GM23338 (cell line): ENCODE results near the gene PRR14.

Experiments used
- CREB1 ChIP-seq: fragments of 250-450 bp; sonication (Bioruptor Pico); IDR thresholded peaks from 2 replicates; pipeline ENCODE4 v1.5.0; 2020; ENCODE audit warnings: low read depth, mild to moderate bottlenecking, moderate library complexity
- ETS1 ChIP-seq: IDR thresholded peaks from 2 replicates; pipeline ENCODE4 v1.6.1; 2016; ENCODE audit warnings: antibody characterized with exemption
- EZH2 ChIP-seq: fragments of 200-600 bp; sonication (generic); IDR thresholded peaks from one replicate; pipeline ENCODE4 v1.8.0; 2017; ENCODE audit warnings: antibody characterized with exemption, mild to moderate bottlenecking, low read depth; ENCODE audit not compliant: unreplicated experiment
- EZH2phosphoT487 ChIP-seq: fragments of 200-600 bp; sonication (generic); IDR thresholded peaks from one replicate; pipeline ENCODE4 v1.8.1; 2018; ENCODE audit warnings: antibody characterized with exemption; ENCODE audit not compliant: unreplicated experiment
- JUNB ChIP-seq: IDR thresholded peaks from one replicate; pipeline ENCODE4 v1.6.1; 2016; ENCODE audit warnings: antibody characterized with exemption; ENCODE audit not compliant: unreplicated experiment
- NANOG ChIP-seq: IDR thresholded peaks from 2 replicates; pipeline ENCODE4 v1.6.1; 2016; ENCODE audit warnings: antibody characterized with exemption, borderline replicate concordance
- POLR2AphosphoS5 ChIP-seq: IDR thresholded peaks from 2 replicates; pipeline ENCODE4 v1.6.1; 2016; ENCODE audit warnings: antibody characterized with exemption, low read depth
- STAT1 ChIP-seq: IDR thresholded peaks from one replicate; pipeline ENCODE4 v1.6.1; 2016; ENCODE audit warnings: antibody characterized with exemption; ENCODE audit not compliant: unreplicated experiment
- ZNF114 ChIP-seq: fragments of 250-450 bp; sonication (Bioruptor Pico); IDR thresholded peaks from 2 replicates; pipeline ENCODE4 v1.5.0; 2020; ENCODE audit warnings: mild to moderate bottlenecking, moderate library complexity
- ZNF331 ChIP-seq: fragments of 250-450 bp; sonication (Bioruptor Pico); IDR thresholded peaks from 2 replicates; pipeline ENCODE4 v1.5.0; 2020; ENCODE audit warnings: low read depth, mild to moderate bottlenecking, moderate library complexity
- TF ChIP-seq, protein P1 (sequence below), 2 experiments: fragments of 200-600 bp in 1 of 2; sonication (generic) in 1 of 2; conservative IDR thresholded peaks; 2 replicates each; pipeline versions ENCODE4 v1.5.1 to v1.6.1; 2016 to 2017; ENCODE audit warnings: antibody characterized with exemption in 2 of 2, low read depth in 2 of 2, mild to moderate bottlenecking in 2 of 2, moderate library complexity in 1 of 2
- TF ChIP-seq, protein P2 (sequence below): IDR thresholded peaks from one replicate; pipeline ENCODE4 v1.6.1; 2018; ENCODE audit warnings: antibody characterized with exemption; ENCODE audit not compliant: unreplicated experiment

GRCh38 chr16:30700971-30701370 lies 50.2 kb downstream of the PRR14 start:
- TF ChIP-seq EZH2, result no peak
- TF ChIP-seq, protein P1, sequence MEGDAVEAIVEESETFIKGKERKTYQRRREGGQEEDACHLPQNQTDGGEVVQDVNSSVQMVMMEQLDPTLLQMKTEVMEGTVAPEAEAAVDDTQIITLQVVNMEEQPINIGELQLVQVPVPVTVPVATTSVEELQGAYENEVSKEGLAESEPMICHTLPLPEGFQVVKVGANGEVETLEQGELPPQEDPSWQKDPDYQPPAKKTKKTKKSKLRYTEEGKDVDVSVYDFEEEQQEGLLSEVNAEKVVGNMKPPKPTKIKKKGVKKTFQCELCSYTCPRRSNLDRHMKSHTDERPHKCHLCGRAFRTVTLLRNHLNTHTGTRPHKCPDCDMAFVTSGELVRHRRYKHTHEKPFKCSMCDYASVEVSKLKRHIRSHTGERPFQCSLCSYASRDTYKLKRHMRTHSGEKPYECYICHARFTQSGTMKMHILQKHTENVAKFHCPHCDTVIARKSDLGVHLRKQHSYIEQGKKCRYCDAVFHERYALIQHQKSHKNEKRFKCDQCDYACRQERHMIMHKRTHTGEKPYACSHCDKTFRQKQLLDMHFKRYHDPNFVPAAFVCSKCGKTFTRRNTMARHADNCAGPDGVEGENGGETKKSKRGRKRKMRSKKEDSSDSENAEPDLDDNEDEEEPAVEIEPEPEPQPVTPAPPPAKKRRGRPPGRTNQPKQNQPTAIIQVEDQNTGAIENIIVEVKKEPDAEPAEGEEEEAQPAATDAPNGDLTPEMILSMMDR (conservative IDR thresholded peaks at IDR 0.05; ENCODE audit: low read depth in 2 of 2), result no peak
- TF ChIP-seq POLR2AphosphoS5, result no peak
- TF ChIP-seq EZH2phosphoT487, result no peak
- TF ChIP-seq, protein P2, sequence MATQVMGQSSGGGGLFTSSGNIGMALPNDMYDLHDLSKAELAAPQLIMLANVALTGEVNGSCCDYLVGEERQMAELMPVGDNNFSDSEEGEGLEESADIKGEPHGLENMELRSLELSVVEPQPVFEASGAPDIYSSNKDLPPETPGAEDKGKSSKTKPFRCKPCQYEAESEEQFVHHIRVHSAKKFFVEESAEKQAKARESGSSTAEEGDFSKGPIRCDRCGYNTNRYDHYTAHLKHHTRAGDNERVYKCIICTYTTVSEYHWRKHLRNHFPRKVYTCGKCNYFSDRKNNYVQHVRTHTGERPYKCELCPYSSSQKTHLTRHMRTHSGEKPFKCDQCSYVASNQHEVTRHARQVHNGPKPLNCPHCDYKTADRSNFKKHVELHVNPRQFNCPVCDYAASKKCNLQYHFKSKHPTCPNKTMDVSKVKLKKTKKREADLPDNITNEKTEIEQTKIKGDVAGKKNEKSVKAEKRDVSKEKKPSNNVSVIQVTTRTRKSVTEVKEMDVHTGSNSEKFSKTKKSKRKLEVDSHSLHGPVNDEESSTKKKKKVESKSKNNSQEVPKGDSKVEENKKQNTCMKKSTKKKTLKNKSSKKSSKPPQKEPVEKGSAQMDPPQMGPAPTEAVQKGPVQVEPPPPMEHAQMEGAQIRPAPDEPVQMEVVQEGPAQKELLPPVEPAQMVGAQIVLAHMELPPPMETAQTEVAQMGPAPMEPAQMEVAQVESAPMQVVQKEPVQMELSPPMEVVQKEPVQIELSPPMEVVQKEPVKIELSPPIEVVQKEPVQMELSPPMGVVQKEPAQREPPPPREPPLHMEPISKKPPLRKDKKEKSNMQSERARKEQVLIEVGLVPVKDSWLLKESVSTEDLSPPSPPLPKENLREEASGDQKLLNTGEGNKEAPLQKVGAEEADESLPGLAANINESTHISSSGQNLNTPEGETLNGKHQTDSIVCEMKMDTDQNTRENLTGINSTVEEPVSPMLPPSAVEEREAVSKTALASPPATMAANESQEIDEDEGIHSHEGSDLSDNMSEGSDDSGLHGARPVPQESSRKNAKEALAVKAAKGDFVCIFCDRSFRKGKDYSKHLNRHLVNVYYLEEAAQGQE, result no peak
- TF ChIP-seq CREB1 (CRISPR knock-in tag), result no peak
- no peak for TF ChIP-seq NANOG
- no peak for TF ChIP-seq ZNF114 (CRISPR knock-in tag)
- no peak for TF ChIP-seq JUNB
- no peak for TF ChIP-seq ETS1
- no peak for TF ChIP-seq ZNF331 (CRISPR knock-in tag)
- no peak for TF ChIP-seq STAT1
